Astrocyte (in vitro differentiated cells and primary cell): ENCODE measurements around the gene ZNF331.

Source experiments
- CTCF ChIP-seq: IDR thresholded peaks from 2 replicates; pipeline ENCODE4 v1.5.1; 2011; ENCODE audit warnings: low read depth, mild to moderate bottlenecking, inconsistent platforms, low read length, moderate library complexity; ENCODE audit not compliant: insufficient read depth
- EZH2 ChIP-seq: IDR thresholded peaks from 2 replicates; pipeline ENCODE4 v1.6.1; 2012; ENCODE audit warnings: mild to moderate bottlenecking, low read length, inconsistent platforms; ENCODE audit not compliant: insufficient read depth

GRCh38 chr19:53597023-53597422 lies 59.1 kb downstream of the ZNF331 start:
- TF ChIP-seq CTCF (no peak), EZH2 (no peak)
